GM23338 (cell line): ENCODE results near the gene CASK.

Source experiments
- CREB1 ChIP-seq: fragments of 250-450 bp; sonication (Bioruptor Pico); IDR thresholded peaks from 2 replicates; pipeline ENCODE4 v1.5.0; 2020; ENCODE audit warnings: low read depth, mild to moderate bottlenecking, moderate library complexity
- CTCF ChIP-seq, 2 experiments: fragments of 200-600 bp in 1 of 2; sonication (generic) in 1 of 2; conservative IDR thresholded peaks; 2 replicates each; pipeline versions ENCODE4 v1.5.1 to v1.6.1; 2016 to 2017; ENCODE audit warnings: antibody characterized with exemption in 2 of 2, low read depth in 2 of 2, mild to moderate bottlenecking in 2 of 2, moderate library complexity in 1 of 2
- EZH2 ChIP-seq: fragments of 200-600 bp; sonication (generic); IDR thresholded peaks from one replicate; pipeline ENCODE4 v1.8.0; 2017; ENCODE audit warnings: antibody characterized with exemption, mild to moderate bottlenecking, low read depth; ENCODE audit not compliant: unreplicated experiment
- EZH2phosphoT487 ChIP-seq: fragments of 200-600 bp; sonication (generic); IDR thresholded peaks from one replicate; pipeline ENCODE4 v1.8.1; 2018; ENCODE audit warnings: antibody characterized with exemption; ENCODE audit not compliant: unreplicated experiment
- POLR2AphosphoS5 ChIP-seq: IDR thresholded peaks from 2 replicates; pipeline ENCODE4 v1.6.1; 2016; ENCODE audit warnings: antibody characterized with exemption, low read depth
- REST ChIP-seq: IDR thresholded peaks from one replicate; pipeline ENCODE4 v1.6.1; 2018; ENCODE audit warnings: antibody characterized with exemption; ENCODE audit not compliant: unreplicated experiment
- ZNF331 ChIP-seq: fragments of 250-450 bp; sonication (Bioruptor Pico); IDR thresholded peaks from 2 replicates; pipeline ENCODE4 v1.5.0; 2020; ENCODE audit warnings: low read depth, mild to moderate bottlenecking, moderate library complexity

- no peak for TF ChIP-seq CTCF (conservative IDR thresholded peaks at IDR 0.05; ENCODE audit: low read depth in 2 of 2)
- no peak for TF ChIP-seq POLR2AphosphoS5
- TF ChIP-seq REST: no peak
- no peak for TF ChIP-seq CREB1 (CRISPR knock-in tag)
- no peak for TF ChIP-seq EZH2phosphoT487
- no peak for TF ChIP-seq EZH2
- TF ChIP-seq ZNF331 (CRISPR knock-in tag): no peak
Measured at GRCh38 chrX:41563876-41564275, 359.5 kb downstream of the CASK start.
